ENCODE data around the gene IGSF8.
A peak's percentile ranks its signal among the peaks of the same experiment; 100 is the strongest.
"Not testable (repeated sequence)": the region's sequence is repeated elsewhere in the genome, so short reads cannot be mapped to it uniquely, and the experiment has no call there.

IGSF8 gene

DNA sequence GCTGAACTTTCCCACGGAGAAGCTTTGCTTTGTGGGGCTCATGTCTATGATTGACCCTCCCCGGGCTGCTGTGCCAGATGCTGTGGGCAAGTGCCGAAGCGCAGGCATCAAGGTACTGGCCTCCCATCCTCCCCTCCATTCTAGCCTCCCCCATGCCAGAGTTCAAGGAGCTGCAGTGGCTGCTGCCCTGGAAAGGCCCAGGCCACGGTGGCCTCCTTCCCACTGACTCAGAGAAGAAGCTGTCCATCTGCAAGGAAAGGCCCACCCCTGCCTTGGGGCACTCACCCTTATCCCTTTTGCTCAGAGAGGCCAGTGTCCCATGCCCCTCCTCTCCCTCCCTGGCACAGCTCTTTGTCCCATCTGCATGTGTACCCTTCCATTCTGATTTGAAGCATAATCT lies 32.1 kb upstream of the IGSF8 start:
- no peak overlapping the region for H3K4me3 Mint-ChIP-seq
- no peak for DNase-seq
- H3K27ac Mint-ChIP-seq: no peak overlapping the region
- H3K27me3 Mint-ChIP-seq: no peaks in the 10 kb centered on the region
- ATAC-seq: no peak
- no peaks in the 10 kb centered on the region for H3K9me3 Mint-ChIP-seq
- no peaks in the 10 kb centered on the region for H3K36me3 Mint-ChIP-seq (ENCODE audit: low read depth)
- no peaks in the 10 kb centered on the region for H3K4me1 Mint-ChIP-seq

DNA sequence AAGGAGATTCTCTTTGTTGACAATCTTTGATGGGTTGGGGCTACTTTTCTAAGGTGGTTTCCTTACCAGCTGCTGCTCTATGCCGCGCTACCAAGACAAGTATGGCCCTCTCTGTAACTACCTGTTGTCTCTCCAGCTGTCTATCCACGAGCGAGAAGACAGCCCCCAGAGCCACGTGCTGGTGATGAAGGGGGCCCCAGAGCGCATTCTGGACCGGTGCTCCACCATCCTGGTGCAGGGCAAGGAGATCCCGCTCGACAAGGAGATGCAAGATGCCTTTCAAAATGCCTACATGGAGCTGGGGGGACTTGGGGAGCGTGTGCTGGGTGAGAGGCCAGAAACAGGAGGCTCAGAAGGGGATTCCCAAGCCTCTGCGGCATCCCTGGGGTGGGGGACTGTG lies 31.5 kb upstream of the IGSF8 start:
- H3K4me1 Mint-ChIP-seq: no peaks in the 10 kb centered on the region
- H3K9me3 Mint-ChIP-seq: no peaks in the 10 kb centered on the region
- ATAC-seq (no peak), DNase-seq (no peak)
- no peak overlapping the region for H3K4me3 Mint-ChIP-seq
- no peaks in the 10 kb centered on the region for H3K27me3 Mint-ChIP-seq
- no peaks in the 10 kb centered on the region for H3K36me3 Mint-ChIP-seq (ENCODE audit: low read depth)
- H3K27ac Mint-ChIP-seq: no peak overlapping the region

DNA sequence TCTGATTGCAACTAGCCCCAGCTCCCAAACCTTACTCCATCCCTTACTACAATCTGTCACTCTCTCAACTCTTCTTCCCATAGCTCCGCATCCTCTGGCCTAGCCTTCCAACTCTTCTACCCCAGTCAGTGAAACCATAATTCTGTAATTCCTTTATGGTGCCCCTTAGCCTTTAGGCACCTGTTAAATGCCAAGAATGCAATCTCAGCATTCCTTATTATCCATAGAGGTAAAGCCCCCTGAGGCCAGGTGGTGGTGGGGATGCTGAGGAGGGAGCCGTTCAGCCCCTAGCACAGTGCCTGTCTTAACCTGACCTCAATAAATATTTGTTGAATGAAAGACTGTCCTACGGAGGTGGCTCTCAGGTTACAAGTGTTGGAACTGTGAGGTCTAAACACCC lies 31.1 kb upstream of the IGSF8 start:
- no peaks in the 10 kb centered on the region for H3K36me3 Mint-ChIP-seq (ENCODE audit: low read depth)
- no peak overlapping the region for H3K27ac Mint-ChIP-seq
- DNase-seq (no peak), ATAC-seq (no peak)
- H3K9me3 Mint-ChIP-seq: no peaks in the 10 kb centered on the region
- H3K4me1 Mint-ChIP-seq: no peaks in the 10 kb centered on the region
- H3K4me3 Mint-ChIP-seq: no peak overlapping the region
- H3K27me3 Mint-ChIP-seq: peaks cover 2% of the 10 kb centered on the region

DNA sequence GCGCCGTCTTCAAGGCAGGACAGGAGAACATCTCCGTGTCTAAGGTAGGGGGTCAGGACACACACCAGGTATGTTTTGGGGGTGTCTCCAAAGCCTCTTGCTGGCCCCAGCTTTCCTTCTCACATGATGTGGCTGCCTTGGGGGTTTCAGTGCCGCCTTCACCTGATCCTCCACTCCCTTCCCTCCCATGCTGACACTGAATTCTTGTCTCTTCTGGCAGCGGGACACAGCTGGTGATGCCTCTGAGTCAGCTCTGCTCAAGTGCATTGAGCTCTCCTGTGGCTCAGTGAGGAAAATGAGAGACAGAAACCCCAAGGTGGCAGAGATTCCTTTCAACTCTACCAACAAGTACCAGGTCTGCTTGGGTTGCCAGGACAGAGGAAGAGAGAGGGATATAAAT lies 30.6 kb upstream of the IGSF8 start:
- Mint-ChIP-seq H3K27me3 (peaks cover 2% of the 10 kb centered on the region), H3K4me3 (no peak overlapping the region), H3K4me1 (no peaks in the 10 kb centered on the region), H3K27ac (no peak overlapping the region), H3K36me3 (ENCODE audit: low read depth) (no peaks in the 10 kb centered on the region), H3K9me3 (no peaks in the 10 kb centered on the region)
- ATAC-seq: no peak
- DNase-seq: no peak

DNA sequence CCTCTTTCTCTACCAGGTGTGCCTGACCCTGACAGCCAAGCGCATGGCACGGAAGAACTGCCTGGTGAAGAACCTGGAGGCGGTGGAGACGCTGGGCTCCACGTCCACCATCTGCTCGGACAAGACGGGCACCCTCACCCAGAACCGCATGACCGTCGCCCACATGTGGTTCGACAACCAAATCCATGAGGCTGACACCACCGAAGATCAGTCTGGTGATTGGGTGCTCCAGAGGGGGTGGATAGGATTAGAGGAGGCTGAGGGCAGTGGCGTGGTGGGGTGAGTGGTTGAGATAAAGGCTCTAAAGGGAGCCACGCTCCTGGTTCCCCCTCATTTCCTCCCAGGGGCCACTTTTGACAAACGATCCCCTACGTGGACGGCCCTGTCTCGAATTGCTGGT lies 30.2 kb upstream of the IGSF8 start:
- no peak for DNase-seq
- Mint-ChIP-seq H3K4me1 (no peaks in the 10 kb centered on the region), H3K27ac (no peak overlapping the region), H3K9me3 (no peaks in the 10 kb centered on the region), H3K36me3 (ENCODE audit: low read depth) (no peaks in the 10 kb centered on the region), H3K27me3 (peaks cover 2% of the 10 kb centered on the region), H3K4me3 (no peak overlapping the region)
- no peak for ATAC-seq

DNA sequence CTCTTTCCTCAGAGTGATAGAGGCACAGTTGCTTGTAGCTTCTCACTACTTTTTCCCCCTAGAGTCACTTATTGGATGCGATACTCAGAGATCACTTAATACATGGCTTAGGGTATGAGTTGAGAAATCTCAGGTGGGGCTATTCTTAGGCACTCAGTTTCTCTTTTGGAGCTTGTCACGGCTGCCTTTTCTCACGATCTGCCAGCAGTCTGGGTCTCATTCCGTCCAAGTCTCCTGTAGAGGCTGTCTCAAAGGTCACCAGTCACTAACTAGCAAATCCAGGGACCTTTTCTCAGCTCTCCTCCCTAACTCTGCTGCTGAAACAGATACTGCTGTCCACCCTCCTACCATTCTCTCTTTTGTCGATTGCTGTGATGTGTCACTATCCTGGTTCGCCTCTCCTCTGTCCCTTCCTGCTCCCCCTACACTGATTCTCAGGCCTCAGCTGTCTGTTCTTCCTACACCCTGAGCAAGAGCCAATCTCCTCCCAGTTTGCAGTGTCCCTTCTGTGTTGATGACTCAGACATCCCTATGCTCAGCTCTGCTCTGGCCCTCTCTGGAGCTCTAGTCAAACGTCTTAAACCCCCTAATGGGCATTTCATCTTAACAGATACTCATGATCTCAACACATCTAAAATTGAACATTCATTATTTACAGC lies 29.6 kb upstream of the IGSF8 start:
- DNase-seq (no peak), ATAC-seq (peak; percentile 51)
- Mint-ChIP-seq H3K27me3 (peaks cover 2% of the 10 kb centered on the region), H3K4me3 (no peak overlapping the region), H3K27ac (no peak overlapping the region), H3K4me1 (no peaks in the 10 kb centered on the region), H3K36me3 (ENCODE audit: low read depth) (no peaks in the 10 kb centered on the region), H3K9me3 (no peaks in the 10 kb centered on the region)

DNA sequence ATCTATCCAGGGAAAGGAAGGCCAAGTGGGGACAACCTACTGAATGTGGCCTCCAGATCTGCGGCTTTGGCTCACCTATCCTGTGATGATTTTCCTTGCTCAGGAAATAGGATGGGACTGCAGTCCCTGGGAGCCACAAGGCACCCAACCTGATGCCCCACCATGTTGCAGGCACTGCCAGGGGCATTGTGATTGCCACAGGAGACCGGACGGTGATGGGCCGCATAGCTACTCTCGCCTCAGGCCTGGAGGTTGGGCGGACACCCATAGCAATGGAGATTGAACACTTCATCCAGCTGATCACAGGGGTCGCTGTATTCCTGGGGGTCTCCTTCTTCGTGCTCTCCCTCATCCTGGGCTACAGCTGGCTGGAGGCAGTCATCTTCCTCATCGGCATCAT lies 29.0 kb upstream of the IGSF8 start:
- H3K36me3 Mint-ChIP-seq (ENCODE audit: low read depth): no peaks in the 10 kb centered on the region
- H3K4me1 Mint-ChIP-seq: no peaks in the 10 kb centered on the region
- ATAC-seq: no peak
- no peak for DNase-seq
- H3K9me3 Mint-ChIP-seq: no peaks in the 10 kb centered on the region
- H3K27ac Mint-ChIP-seq: no peak overlapping the region
- H3K4me3 Mint-ChIP-seq: no peak overlapping the region
- peaks cover 2% of the 10 kb centered on the region for H3K27me3 Mint-ChIP-seq

DNA sequence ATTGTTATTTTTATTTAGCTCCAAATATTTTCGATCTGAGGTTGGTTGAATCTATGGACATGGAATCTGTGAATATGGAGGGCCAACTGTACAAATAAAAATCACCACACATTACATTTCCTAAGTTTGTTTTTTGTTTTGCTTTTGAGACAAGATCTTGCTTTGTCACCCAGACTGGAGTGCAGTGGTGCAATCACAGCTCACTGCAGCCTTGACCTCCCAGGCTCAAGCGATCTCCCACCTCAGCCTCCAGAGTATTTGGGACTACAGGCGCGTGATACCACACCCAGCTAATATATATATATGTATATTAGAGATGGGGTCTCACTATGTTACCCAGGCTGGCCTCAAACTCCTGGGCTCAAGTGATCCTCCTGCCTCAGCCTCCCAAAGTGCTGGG lies 27.9 kb upstream of the IGSF8 start:
- ATAC-seq; H3K27ac Mint-ChIP-seq; H3K9me3 Mint-ChIP-seq; H3K4me1 Mint-ChIP-seq; H3K27me3 Mint-ChIP-seq; H3K36me3 Mint-ChIP-seq (ENCODE audit: low read depth); DNase-seq; H3K4me3 Mint-ChIP-seq: not testable (repeated sequence)

DNA sequence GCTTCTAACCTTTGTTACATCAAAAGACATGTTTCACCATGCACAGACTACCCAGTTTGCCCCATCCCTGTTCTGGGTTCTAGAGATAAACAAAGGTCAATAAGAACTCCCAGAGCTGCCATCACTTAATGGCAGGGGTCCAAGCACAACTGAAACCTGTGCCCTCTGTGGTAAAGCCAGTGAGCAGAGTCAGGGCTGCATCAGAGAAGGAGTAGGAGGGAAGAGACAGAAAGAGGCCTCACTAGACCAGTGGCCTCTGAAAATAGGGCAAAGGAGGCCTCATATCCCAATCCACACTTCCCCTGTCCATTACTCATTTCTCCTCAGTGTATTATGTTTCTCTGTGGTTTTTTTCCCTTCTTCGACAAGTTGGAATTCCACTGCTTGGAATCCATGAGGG lies 27.3 kb upstream of the IGSF8 start:
- Mint-ChIP-seq H3K4me1 (no peaks in the 10 kb centered on the region), H3K27ac (no peak overlapping the region), H3K27me3 (peaks cover 2% of the 10 kb centered on the region), H3K9me3 (no peaks in the 10 kb centered on the region), H3K4me3 (no peak overlapping the region), H3K36me3 (ENCODE audit: low read depth) (no peaks in the 10 kb centered on the region)
- ATAC-seq: no peak
- DNase-seq: no peak

DNA sequence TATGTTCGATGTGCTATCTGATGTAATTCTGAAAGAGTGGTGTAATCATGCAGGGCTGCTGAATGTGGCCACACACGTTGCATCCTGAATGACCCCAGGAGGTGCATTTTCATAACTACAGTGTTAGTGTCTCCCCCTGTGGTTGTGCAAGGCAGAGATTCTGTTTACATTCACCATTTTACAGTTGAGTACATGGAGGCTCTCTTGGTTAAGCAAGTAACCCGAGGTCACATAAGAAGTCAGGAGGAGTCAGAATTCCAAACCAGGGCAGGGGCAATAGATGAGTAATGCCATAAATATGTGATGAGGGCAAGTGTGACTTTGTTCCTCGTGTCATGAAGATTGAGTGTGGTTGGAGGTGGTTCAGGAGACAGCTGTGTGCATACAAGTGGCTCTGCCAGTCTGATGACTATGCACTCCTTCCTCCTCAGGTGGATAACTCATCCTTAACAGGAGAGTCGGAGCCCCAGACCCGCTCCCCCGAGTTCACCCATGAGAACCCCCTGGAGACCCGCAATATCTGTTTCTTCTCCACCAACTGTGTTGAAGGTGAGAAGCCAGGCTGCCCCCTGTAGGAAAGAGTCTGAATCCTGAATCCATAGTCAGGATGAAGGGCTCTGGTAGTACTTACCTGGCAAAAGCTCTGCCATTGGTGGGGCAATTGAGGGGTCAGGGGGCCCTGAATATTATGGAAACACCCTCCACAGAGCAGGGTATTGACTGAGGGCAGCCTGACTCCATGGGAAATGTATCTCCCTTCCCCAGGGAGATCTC lies 26.5 kb upstream of the IGSF8 start:
- Mint-ChIP-seq H3K27me3 (peaks cover 2% of the 10 kb centered on the region), H3K36me3 (ENCODE audit: low read depth) (no peaks in the 10 kb centered on the region), H3K9me3 (no peaks in the 10 kb centered on the region), H3K4me3 (no peak overlapping the region), H3K27ac (no peak overlapping the region), H3K4me1 (no peaks in the 10 kb centered on the region)
- ATAC-seq: no peak
- no peak for DNase-seq

DNA sequence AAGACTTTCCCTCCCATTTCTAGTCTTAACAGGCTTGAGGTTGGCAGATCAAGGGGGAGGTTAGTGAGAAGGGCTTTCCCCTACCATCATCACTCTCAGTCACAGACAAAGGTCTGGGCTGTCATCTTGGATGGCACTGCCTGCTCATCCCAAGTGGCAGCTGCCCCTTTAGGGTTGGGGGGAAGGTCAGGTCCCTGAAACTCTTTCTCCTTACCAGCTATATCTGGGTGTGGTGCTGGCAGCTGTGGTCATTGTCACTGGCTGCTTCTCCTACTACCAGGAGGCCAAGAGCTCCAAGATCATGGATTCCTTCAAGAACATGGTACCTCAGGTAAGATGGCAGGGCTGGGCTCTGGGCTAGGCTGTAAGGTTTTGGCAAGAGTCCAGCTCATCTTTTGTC lies 25.3 kb upstream of the IGSF8 start:
- Mint-ChIP-seq H3K4me3 (no peak overlapping the region), H3K27ac (no peak overlapping the region), H3K36me3 (ENCODE audit: low read depth) (no peaks in the 10 kb centered on the region), H3K27me3 (peaks cover 2% of the 10 kb centered on the region), H3K9me3 (no peaks in the 10 kb centered on the region), H3K4me1 (no peaks in the 10 kb centered on the region)
- no peak for DNase-seq
- no peak for ATAC-seq

DNA sequence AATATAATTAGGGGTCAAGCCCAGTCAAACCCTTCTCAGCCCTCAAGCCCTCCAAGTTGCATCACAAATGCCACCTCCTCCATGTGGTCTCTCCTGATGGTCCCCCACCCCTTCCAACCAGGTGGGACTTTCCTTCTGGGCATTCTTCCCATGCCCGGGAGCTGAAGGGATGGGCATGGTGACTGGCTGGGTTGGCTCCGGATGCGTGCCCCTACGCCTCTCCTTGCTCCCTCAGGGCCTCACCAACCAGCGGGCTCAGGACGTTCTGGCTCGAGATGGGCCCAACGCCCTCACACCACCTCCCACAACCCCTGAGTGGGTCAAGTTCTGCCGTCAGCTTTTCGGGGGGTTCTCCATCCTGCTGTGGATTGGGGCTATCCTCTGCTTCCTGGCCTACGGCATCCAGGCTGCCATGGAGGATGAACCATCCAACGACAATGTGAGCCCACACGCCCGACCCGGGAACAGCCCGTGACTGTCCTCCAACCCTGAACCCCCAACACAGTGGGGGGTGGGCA lies 24.6 kb upstream of the IGSF8 start:
- no peak overlapping the region for H3K27ac Mint-ChIP-seq
- H3K27me3 Mint-ChIP-seq: peaks cover 2% of the 10 kb centered on the region
- no peaks in the 10 kb centered on the region for H3K36me3 Mint-ChIP-seq (ENCODE audit: low read depth)
- H3K9me3 Mint-ChIP-seq: no peaks in the 10 kb centered on the region
- ATAC-seq: no peak
- no peak for DNase-seq
- H3K4me1 Mint-ChIP-seq: no peaks in the 10 kb centered on the region
- no peak overlapping the region for H3K4me3 Mint-ChIP-seq

DNA sequence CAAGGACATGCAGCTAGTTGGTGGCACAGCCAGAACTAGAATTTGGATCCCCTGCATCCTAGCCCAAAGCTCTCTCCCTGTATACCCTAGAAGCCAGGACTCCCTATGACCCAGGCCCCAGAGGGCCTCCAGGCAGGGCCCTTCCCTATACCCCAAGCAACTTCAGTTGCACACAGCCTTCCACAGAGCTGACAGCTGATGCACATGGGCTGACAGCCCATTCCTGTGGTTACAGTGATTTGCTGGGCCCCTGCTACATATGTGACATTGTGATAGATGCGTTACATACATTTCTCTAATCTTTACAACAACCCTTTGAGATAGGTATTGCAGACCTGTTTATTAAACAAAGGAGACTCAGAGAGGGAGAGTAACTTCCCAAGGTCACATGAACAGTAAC lies 23.0 kb upstream of the IGSF8 start:
- peaks cover 9% of the 10 kb centered on the region for H3K27me3 Mint-ChIP-seq
- no peak for ATAC-seq
- H3K36me3 Mint-ChIP-seq (ENCODE audit: low read depth): no peaks in the 10 kb centered on the region
- DNase-seq: no peak
- no peak overlapping the region for H3K27ac Mint-ChIP-seq
- no peaks in the 10 kb centered on the region for H3K9me3 Mint-ChIP-seq
- no peaks in the 10 kb centered on the region for H3K4me1 Mint-ChIP-seq
- no peak overlapping the region for H3K4me3 Mint-ChIP-seq

DNA sequence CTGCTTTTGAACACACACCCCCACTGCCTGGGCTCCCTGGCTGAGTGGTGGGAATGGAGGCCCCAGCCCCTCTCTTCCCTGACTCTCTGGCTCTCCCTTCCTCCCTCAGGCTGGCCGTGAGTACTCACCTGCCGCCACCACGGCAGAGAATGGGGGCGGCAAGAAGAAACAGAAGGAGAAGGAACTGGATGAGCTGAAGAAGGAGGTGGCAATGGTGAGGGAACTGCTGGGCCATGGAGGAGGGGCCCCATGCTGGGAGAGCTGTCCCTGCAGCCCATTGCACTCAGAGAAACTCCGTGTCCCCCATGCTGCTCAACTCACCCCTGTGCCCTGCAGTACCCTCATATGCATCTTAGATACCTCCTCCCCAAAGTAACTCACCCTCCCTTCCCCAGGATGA lies 22.4 kb upstream of the IGSF8 start:
- no peak for ATAC-seq
- H3K36me3 Mint-ChIP-seq (ENCODE audit: low read depth): no peaks in the 10 kb centered on the region
- H3K27me3 Mint-ChIP-seq: peaks cover 12% of the 10 kb centered on the region
- H3K4me3 Mint-ChIP-seq: no peak overlapping the region
- no peak overlapping the region for H3K27ac Mint-ChIP-seq
- no peaks in the 10 kb centered on the region for H3K9me3 Mint-ChIP-seq
- DNase-seq: no peak
- H3K4me1 Mint-ChIP-seq: no peaks in the 10 kb centered on the region

DNA sequence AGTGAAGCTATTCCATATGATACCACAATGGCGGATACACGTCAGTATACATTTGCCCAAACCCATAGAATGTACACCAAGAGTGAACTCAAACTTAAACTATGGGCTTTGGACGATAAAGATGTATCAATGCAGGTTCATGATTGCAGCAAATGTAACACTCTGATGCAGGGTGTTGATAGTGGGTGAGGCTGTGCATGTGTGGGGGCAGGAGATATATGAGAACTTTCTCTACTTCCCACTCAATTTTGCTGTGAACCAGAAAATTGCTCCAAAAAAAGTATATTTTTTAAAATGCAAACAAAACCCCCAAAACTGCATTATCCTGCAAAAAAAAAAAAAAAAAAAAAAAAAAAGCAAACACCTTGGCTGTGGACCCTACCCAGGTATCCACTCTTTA lies 20.5 kb upstream of the IGSF8 start:
- ATAC-seq: no peak
- Mint-ChIP-seq H3K9me3 (no peaks in the 10 kb centered on the region), H3K27me3 (peaks cover 15% of the 10 kb centered on the region), H3K4me1 (no peaks in the 10 kb centered on the region), H3K27ac (no peak overlapping the region), H3K36me3 (ENCODE audit: low read depth) (no peaks in the 10 kb centered on the region), H3K4me3 (no peak overlapping the region)
- DNase-seq: no peak
